B cell (primary cell): Measurements from ENCODE around the gene SCUBE1. TPM values are rescaled to one million over a fixed set of nuclear protein-coding genes. Genes with fewer than 3 reads are reported as not detected.

Experiments
- ATAC-seq: fragments of 200-7000 bp; cut with Tn5 transposase; one replicate; pipeline ENCODE4 v1.10.0; 2021; ENCODE audit warnings: low read depth, mild to moderate bottlenecking, moderate number of reproducible peaks, moderate library complexity
- CTCF ChIA-PET: fragments of 350-600 bp; sonication (Branson Sonifier 250); formaldehyde crosslinking; loops from one replicate; lab custom pipeline; 2021; ENCODE audit warnings: antibody characterized with exemption, inconsistent platforms; lab: Charles Lee
- POLR2A ChIA-PET: fragments of 350-600 bp; sonication (Branson Sonifier 250); formaldehyde crosslinking; loops from one replicate; lab custom pipeline; 2021; ENCODE audit warnings: antibody characterized with exemption; lab: Charles Lee
- DNase-seq: peaks from one replicate; pipeline ENCODE4 v3.0.0; 2013
- H2AFZ ChIP-seq: 2 replicates; pipeline ENCODE4 v1.6.1; 2012; ENCODE audit warnings: mild to moderate bottlenecking, low read depth, low read length; ENCODE audit not compliant: insufficient read depth, poor library complexity, severe bottlenecking
- H3K27ac ChIP-seq, 2 donors: 1 replicate in 1 of 2; 2 replicates in 1 of 2; pipeline ENCODE4 v1.5.1; 2012 to 2013; ENCODE audit warnings: low read length in 2 of 2, mild to moderate bottlenecking in 2 of 2, moderate library complexity in 1 of 2
- H3K27me3 ChIP-seq, 4 experiments: fragments of 200-600 bp in 1 of 4; sonication (generic) in 1 of 4; replicated peaks in 1 of 4; 1 replicate in 2 of 4; 2 replicates in 2 of 4; pipeline versions ENCODE4 v1.6.1 to v1.7.0; 2013 to 2016; ENCODE audit warnings: low read length in 3 of 4, mild to moderate bottlenecking in 2 of 4, mixed read lengths in 1 of 4, moderate library complexity in 1 of 4; ENCODE audit not compliant: insufficient read depth in 4 of 4, control insufficient read depth in 3 of 4; ENCODE audit errors: control extremely low read depth in 1 of 4
- H3K36me3 ChIP-seq, 2 experiments: replicated peaks in 1 of 2; 1 replicate in 1 of 2; 2 replicates in 1 of 2; pipeline versions ENCODE4 v1.6.1 to v1.7.1; 2013; ENCODE audit warnings: low read length in 1 of 2; ENCODE audit not compliant: insufficient read depth in 2 of 2, control insufficient read depth in 1 of 2; ENCODE audit errors: control extremely low read depth in 1 of 2, extremely low read depth in 1 of 2
- H3K4me1 ChIP-seq, 2 donors: fragments of 200-600 bp in 1 of 2; sonication (generic) in 1 of 2; 1 replicate in 1 of 2; 2 replicates in 1 of 2; pipeline versions ENCODE4 v1.5.1 to v1.6.1; 2013 to 2017; ENCODE audit warnings: low read length in 2 of 2; ENCODE audit not compliant: control insufficient read depth in 2 of 2, insufficient read depth in 2 of 2
- H3K4me2 ChIP-seq: replicated peaks from 2 replicates; pipeline ENCODE3; 2012; ENCODE audit warnings: mild to moderate bottlenecking, low read depth, low read length; ENCODE audit not compliant: poor library complexity, severe bottlenecking
- H3K4me3 ChIP-seq, 5 experiments: fragments of 200-600 bp in 1 of 5; sonication (generic) in 1 of 5; 1 replicate in 3 of 5; 2 replicates in 2 of 5; pipeline versions ENCODE4 v1.5.1 to v1.7.0; 2011 to 2016; ENCODE audit warnings: low read length in 4 of 5, mild to moderate bottlenecking in 4 of 5, low read depth in 2 of 5, control low read depth in 1 of 5, moderate library complexity in 1 of 5; ENCODE audit not compliant: insufficient read depth in 1 of 5; ENCODE audit errors: control extremely low read depth in 1 of 5, extremely low read depth in 1 of 5
- H3K79me2 ChIP-seq: fragments of 200-600 bp; sonication (generic); one replicate; pipeline ENCODE4 v1.6.0; 2016; ENCODE audit warnings: low read length; ENCODE audit not compliant: control insufficient read depth, insufficient read depth
- H3K9ac ChIP-seq: fragments of 200-600 bp; sonication (generic); 2 replicates; pipeline ENCODE4 v1.6.1; 2017; ENCODE audit warnings: mild to moderate bottlenecking, low read length, moderate library complexity
- H3K9me3 ChIP-seq, 3 donors: one replicate each; pipeline versions ENCODE4 v1.6.1 to v1.7.1; 2013; ENCODE audit warnings: low read length in 2 of 3; ENCODE audit not compliant: control insufficient read depth in 2 of 3, insufficient read depth in 1 of 3; ENCODE audit errors: control extremely low read depth in 1 of 3
- H4K20me1 ChIP-seq: 2 replicates; pipeline ENCODE4 v1.6.0; 2012; ENCODE audit warnings: mild to moderate bottlenecking, low read length; ENCODE audit not compliant: insufficient read depth, control insufficient read depth, poor library complexity, severe bottlenecking
- H3K27ac Mint-ChIP-seq: one replicate; pipeline ENCODE4 v1.8.0; 2021; ENCODE audit warnings: mixed read lengths
- H3K27me3 Mint-ChIP-seq: one replicate; pipeline ENCODE4 v1.8.0; 2021; ENCODE audit warnings: mixed read lengths
- H3K4me1 Mint-ChIP-seq: one replicate; pipeline ENCODE4 v1.8.0; 2021; ENCODE audit warnings: mixed read lengths
- H3K4me3 Mint-ChIP-seq: one replicate; pipeline ENCODE4 v1.8.0; 2021; ENCODE audit warnings: mixed read lengths
- H3K9me3 Mint-ChIP-seq: one replicate; pipeline ENCODE4 v1.8.0; 2022; ENCODE audit warnings: mixed read lengths; ENCODE audit not compliant: insufficient read depth
- EZH2 ChIP-seq: IDR thresholded peaks from 2 replicates; pipeline ENCODE4 v1.6.1; 2012; ENCODE audit warnings: borderline replicate concordance, low read depth, mild to moderate bottlenecking, moderate library complexity, low read length; ENCODE audit not compliant: insufficient read depth, poor library complexity, severe bottlenecking
- WGBS: methylation state at CpG from one replicate; pipeline ENCODE4 v1.1.5; 2013; ENCODE audit warnings: missing lambda C conversion rate; ENCODE audit not compliant: insufficient coverage; 5-methylcytosine and 5-hydroxymethylcytosine counted together
- intact Hi-C: fragments of 100-400 bp; cut with micrococcal nuclease; formaldehyde crosslinking; loops from one replicate; pipeline ENCODE4 v1.10.0; 2022
- polyA plus RNA-seq: library from polyadenylated mRNA; depleted of rRNA; stranded (reverse); fragments of >200 nt; gene quantifications from 2 replicates; pipeline ENCODE4 v1.2.3, GENCODE V29; 2012
- total RNA-seq, 2 donors: library from RNA; stranded (reverse); fragments of 120-200 nt in 1 of 2; gene quantifications; 1 replicate in 1 of 2; 2 replicates in 1 of 2; pipeline versions ENCODE4 v1.2.3 to v1.2.4, GENCODE V29; 2013 to 2022
- TF ChIP-seq, protein P1 (sequence below): fragments of 200-600 bp; IDR thresholded peaks from one replicate; pipeline ENCODE4 v1.8.0; 2022; ENCODE audit warnings: antibody characterized with exemption, mild to moderate bottlenecking

SCUBE1 gene
- total and polyA plus RNA-seq, 2 donors (not counting 1 experiment from before 2014, with no cell fraction given), result not detected

DNA sequence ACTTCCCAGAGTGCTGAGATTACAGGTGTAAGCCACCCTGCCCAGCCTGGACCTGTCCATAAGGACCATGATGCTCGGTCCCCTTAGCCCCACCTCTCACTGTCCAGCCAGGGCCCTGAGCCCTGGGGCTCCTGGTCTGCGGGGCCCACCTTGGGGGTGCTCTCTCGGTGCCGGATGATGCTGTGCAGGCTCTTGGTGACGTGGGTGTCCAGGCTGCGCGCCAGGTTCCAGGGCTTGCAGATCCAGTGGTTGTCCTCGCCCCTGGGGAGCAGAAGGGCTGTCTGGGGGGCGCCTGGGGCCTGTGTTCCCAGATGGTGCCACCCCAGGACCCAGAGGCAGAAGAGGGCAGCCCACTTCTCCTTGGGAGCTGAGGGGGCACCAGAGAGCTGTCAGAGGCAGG is 169.6 kb downstream of the SCUBE1 start:
- H4K20me1 ChIP-seq, result no peaks in the 10 kb centered on the region
- no peak for DNase-seq
- no peak overlapping the region for H3K27ac ChIP-seq
- no peaks in the 10 kb centered on the region for H3K9me3 ChIP-seq
- no peaks in the 10 kb centered on the region for H3K4me1 Mint-ChIP-seq
- no peak overlapping the region for H3K27ac Mint-ChIP-seq
- H3K27me3 ChIP-seq, result no peaks in the 10 kb centered on the region
- H3K9me3 Mint-ChIP-seq, result no peaks in the 10 kb centered on the region
- no peaks in the 10 kb centered on the region for H3K27me3 Mint-ChIP-seq
- no peak overlapping the region for H3K4me3 ChIP-seq
- H3K79me2 ChIP-seq, result no peaks in the 10 kb centered on the region
- H2AFZ ChIP-seq, result no peak overlapping the region
- no peak for ATAC-seq
- POLR2A ChIA-PET, result no interaction called here
- WGBS, result 97% methylated on average over 9 of the region's 9 CpGs
- peaks cover 0 to 43% of the 10 kb centered on the region in 2 experiments for H3K36me3 ChIP-seq
- CTCF ChIA-PET, result no interaction called here
- TF ChIP-seq EZH2, result no peak
- TF ChIP-seq, protein P1, sequence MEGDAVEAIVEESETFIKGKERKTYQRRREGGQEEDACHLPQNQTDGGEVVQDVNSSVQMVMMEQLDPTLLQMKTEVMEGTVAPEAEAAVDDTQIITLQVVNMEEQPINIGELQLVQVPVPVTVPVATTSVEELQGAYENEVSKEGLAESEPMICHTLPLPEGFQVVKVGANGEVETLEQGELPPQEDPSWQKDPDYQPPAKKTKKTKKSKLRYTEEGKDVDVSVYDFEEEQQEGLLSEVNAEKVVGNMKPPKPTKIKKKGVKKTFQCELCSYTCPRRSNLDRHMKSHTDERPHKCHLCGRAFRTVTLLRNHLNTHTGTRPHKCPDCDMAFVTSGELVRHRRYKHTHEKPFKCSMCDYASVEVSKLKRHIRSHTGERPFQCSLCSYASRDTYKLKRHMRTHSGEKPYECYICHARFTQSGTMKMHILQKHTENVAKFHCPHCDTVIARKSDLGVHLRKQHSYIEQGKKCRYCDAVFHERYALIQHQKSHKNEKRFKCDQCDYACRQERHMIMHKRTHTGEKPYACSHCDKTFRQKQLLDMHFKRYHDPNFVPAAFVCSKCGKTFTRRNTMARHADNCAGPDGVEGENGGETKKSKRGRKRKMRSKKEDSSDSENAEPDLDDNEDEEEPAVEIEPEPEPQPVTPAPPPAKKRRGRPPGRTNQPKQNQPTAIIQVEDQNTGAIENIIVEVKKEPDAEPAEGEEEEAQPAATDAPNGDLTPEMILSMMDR, result no peak
- no peaks in the 10 kb centered on the region for H3K4me1 ChIP-seq
- H3K4me2 ChIP-seq, result no peak overlapping the region
- intact Hi-C loops, result no loop called here
- no peak overlapping the region for H3K9ac ChIP-seq
- no peak overlapping the region for H3K4me3 Mint-ChIP-seq

DNA sequence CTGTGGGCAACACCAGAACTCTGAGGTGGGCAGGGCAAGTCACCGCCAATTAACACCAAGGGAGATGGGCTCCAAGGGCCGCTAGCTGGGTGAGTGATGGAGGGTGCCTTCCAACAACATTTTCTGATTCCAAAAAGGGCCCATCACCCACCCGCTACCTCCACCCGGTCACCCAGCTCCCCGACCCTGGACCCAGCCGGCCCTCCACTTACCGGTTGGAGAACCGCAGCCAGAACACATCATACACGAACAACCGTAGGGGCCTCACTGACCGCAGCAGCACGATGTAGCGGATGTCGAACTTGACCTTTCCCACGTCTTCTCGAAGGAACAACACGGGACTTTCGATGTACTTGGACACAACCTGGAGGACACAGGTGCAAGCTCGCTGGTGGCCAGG is 171.0 kb downstream of the SCUBE1 start:
- Histone ChIP-seq H4K20me1 (no peaks in the 10 kb centered on the region), H2AFZ (no peak overlapping the region), H3K4me1 (no peaks in the 10 kb centered on the region), H3K4me2 (no peak overlapping the region), H3K79me2 (no peaks in the 10 kb centered on the region), H3K36me3 (peaks cover 0 to 41% of the 10 kb centered on the region in 2 experiments), H3K9me3 (no peaks in the 10 kb centered on the region), H3K4me3 (no peak overlapping the region), H3K27ac (no peak overlapping the region), H3K9ac (no peak overlapping the region), H3K27me3 (no peaks in the 10 kb centered on the region)
- intact Hi-C loops, result no loop called here
- Mint-ChIP-seq H3K4me1 (no peaks in the 10 kb centered on the region), H3K9me3 (no peaks in the 10 kb centered on the region), H3K27ac (no peak overlapping the region), H3K4me3 (no peak overlapping the region), H3K27me3 (no peaks in the 10 kb centered on the region)
- DNase-seq, result no peak
- ChIA-PET POLR2A (no interaction called here), CTCF (interaction anchor here (0.7 kb wide), 1 partner anchor 1982 kb away, joined by 4 read pairs; no protein-coding TSS in a partner anchor)
- 98% methylated on average over 18 of the region's 19 CpGs for WGBS
- TF ChIP-seq, protein P1, result no peak
- TF ChIP-seq EZH2, result no peak
- ATAC-seq, result no peak
